SU-DHL-6 (cell line): ENCODE results near the gene MED7.

Experiments
- H2AFZ ChIP-seq: fragments of 200-600 bp; sonication (generic); 2 replicates; pipeline ENCODE4 v1.6.1; 2014; ENCODE audit warnings: low read depth, mild to moderate bottlenecking, moderate library complexity, mixed read lengths, antibody characterized with exemption, low read length; ENCODE audit not compliant: severe bottlenecking
- H3F3A ChIP-seq: fragments of 200-600 bp; shearing (Covaris generic); 2 replicates; pipeline ENCODE4 v1.6.0; 2016; ENCODE audit warnings: antibody characterized with exemption, mild to moderate bottlenecking; ENCODE audit not compliant: insufficient read depth
- H3K27ac ChIP-seq: fragments of 200-600 bp; sonication (generic); 2 replicates; pipeline ENCODE4 v1.5.1; 2016; ENCODE audit warnings: low read depth, mild to moderate bottlenecking, low read length, moderate library complexity, mixed read lengths
- H3K27me3 ChIP-seq: fragments of 200-600 bp; sonication (generic), shearing (Covaris generic); 2 replicates; pipeline ENCODE4 v1.6.0; 2014; ENCODE audit warnings: mild to moderate bottlenecking, low read length
- H3K36me3 ChIP-seq: fragments of 200-600 bp; sonication (generic); 2 replicates; pipeline ENCODE4 v1.6.1; 2014; ENCODE audit warnings: mild to moderate bottlenecking, low read length, mixed read lengths
- H3K4me2 ChIP-seq: fragments of 300-600, 200-600 bp; shearing (Covaris generic), sonication (generic); 2 replicates; pipeline ENCODE4 v1.6.0; 2014; ENCODE audit warnings: low read length, low read depth, mild to moderate bottlenecking; ENCODE audit not compliant: poor library complexity, severe bottlenecking
- H3K4me3 ChIP-seq: fragments of 200-600 bp; sonication (generic); 2 replicates; pipeline ENCODE4 v1.5.1; 2014; ENCODE audit warnings: antibody characterized with exemption, low read length, mild to moderate bottlenecking, mixed read lengths; ENCODE audit not compliant: insufficient read depth, poor library complexity, severe bottlenecking
- H3K79me2 ChIP-seq: fragments of 200-600 bp; sonication (generic); 2 replicates; pipeline ENCODE4 v1.6.1; 2014; ENCODE audit warnings: mild to moderate bottlenecking, low read length, moderate library complexity; ENCODE audit not compliant: insufficient read depth
- H3K9ac ChIP-seq: fragments of 200-600 bp; sonication (generic); 2 replicates; pipeline ENCODE4 v1.7.0; 2014; ENCODE audit warnings: mild to moderate bottlenecking, low read length
- H3K9me2 ChIP-seq: fragments of 200-600 bp; sonication (generic); replicated peaks from 2 replicates; pipeline ENCODE4 v1.6.1; 2014; ENCODE audit warnings: low read length; ENCODE audit not compliant: insufficient read depth
- H3K9me3 ChIP-seq: fragments of 200-600 bp; sonication (generic); 2 replicates; pipeline ENCODE4 v1.6.1; 2014; ENCODE audit warnings: low read length, mixed read lengths; ENCODE audit not compliant: insufficient read depth
- H4K20me1 ChIP-seq: fragments of 200-600 bp; sonication (generic); 2 replicates; pipeline ENCODE4 v1.6.1; 2014; ENCODE audit warnings: low read depth, mild to moderate bottlenecking, antibody characterized with exemption, low read length, moderate library complexity, mixed read lengths
- CTCF ChIP-seq: fragments of 200-600 bp; sonication (generic); IDR thresholded peaks from one replicate; pipeline ENCODE4 v1.5.1; 2017; ENCODE audit warnings: antibody characterized with exemption, mild to moderate bottlenecking, low read length, moderate library complexity; ENCODE audit not compliant: insufficient read depth, poor library complexity, severe bottlenecking
- EZH2phosphoT487 ChIP-seq: fragments of 200-600 bp; sonication (generic), shearing (Covaris generic); conservative IDR thresholded peaks from 2 replicates; pipeline ENCODE4 v1.6.1; 2018; ENCODE audit warnings: mild to moderate bottlenecking, antibody characterized with exemption, low read length, moderate library complexity, mixed read lengths

The MED7 gene

GRCh38 chr5:157121709-157122108 is 21.0 kb downstream of the MED7 start:
- no peak overlapping the region for H2AFZ ChIP-seq

GRCh38 chr5:157120102-157120501 is 22.6 kb downstream of the MED7 start:
- H3F3A ChIP-seq: no peaks in the 10 kb centered on the region
- 0 out of 2 replicates have a peak, but pooled peaks cover 6% of the 10 kb centered on the region for H3K36me3 ChIP-seq
- no peaks in the 10 kb centered on the region for H3K9me3 ChIP-seq
- H3K27me3 ChIP-seq: no peaks in the 10 kb centered on the region
- H3K9me2 ChIP-seq: no peaks in the 10 kb centered on the region
- H2AFZ ChIP-seq: no peak overlapping the region
- H3K27ac ChIP-seq: no peak overlapping the region
- H4K20me1 ChIP-seq: no peaks in the 10 kb centered on the region
- no peak overlapping the region for H3K4me2 ChIP-seq
- H3K9ac ChIP-seq: no peak overlapping the region
- no peak for TF ChIP-seq EZH2phosphoT487
- no peak for TF ChIP-seq CTCF
- no peaks in the 10 kb centered on the region for H3K79me2 ChIP-seq
- no peak overlapping the region for H3K4me3 ChIP-seq

More at GRCh38 chr5:157121709-157122108, 21.0 kb downstream of the MED7 start:
- no peak for TF ChIP-seq EZH2phosphoT487
- no peak for TF ChIP-seq CTCF
- Histone ChIP-seq H3K79me2 (no peaks in the 10 kb centered on the region), H3K27ac (no peak overlapping the region), H3K4me2 (no peak overlapping the region), H3K36me3 (0 out of 2 replicates have a peak, but pooled peaks cover 6% of the 10 kb centered on the region), H3F3A (no peaks in the 10 kb centered on the region), H3K4me3 (no peak overlapping the region), H3K9me2 (no peaks in the 10 kb centered on the region), H3K9me3 (no peaks in the 10 kb centered on the region), H3K9ac (no peak overlapping the region), H3K27me3 (no peaks in the 10 kb centered on the region), H4K20me1 (no peaks in the 10 kb centered on the region)

- no peak overlapping the region for H2AFZ ChIP-seq
Observed at GRCh38 chr5:157116483-157116954, 26.1 kb downstream of the MED7 start.

More at GRCh38 chr5:157116483-157116954, 26.1 kb downstream of the MED7 start:
- Histone ChIP-seq H3K27ac (no peak overlapping the region), H3K27me3 (no peaks in the 10 kb centered on the region), H3F3A (no peaks in the 10 kb centered on the region), H3K4me3 (no peak overlapping the region), H3K79me2 (no peaks in the 10 kb centered on the region), H3K9me2 (no peaks in the 10 kb centered on the region), H4K20me1 (no peaks in the 10 kb centered on the region), H3K9me3 (no peaks in the 10 kb centered on the region), H3K36me3 (0 out of 2 replicates have a peak, but pooled peaks cover 3% of the 10 kb centered on the region), H3K4me2 (no peak overlapping the region), H3K9ac (no peak overlapping the region)
- no peak for TF ChIP-seq CTCF
- TF ChIP-seq EZH2phosphoT487: no peak
